HG03095 (cell line): Measurements from ENCODE around the gene PRUNE1.
A peak's percentile ranks its signal among the peaks of the same experiment; 100 is the strongest.

ENCODE experiments used
- ATAC-seq: cut with Tn5 transposase; IDR thresholded peaks from one replicate; pipeline ENCODE4 v1.9.1; 2021; ENCODE audit warnings: moderate library complexity; ENCODE audit not compliant: unreplicated experiment

Gene PRUNE1

DNA sequence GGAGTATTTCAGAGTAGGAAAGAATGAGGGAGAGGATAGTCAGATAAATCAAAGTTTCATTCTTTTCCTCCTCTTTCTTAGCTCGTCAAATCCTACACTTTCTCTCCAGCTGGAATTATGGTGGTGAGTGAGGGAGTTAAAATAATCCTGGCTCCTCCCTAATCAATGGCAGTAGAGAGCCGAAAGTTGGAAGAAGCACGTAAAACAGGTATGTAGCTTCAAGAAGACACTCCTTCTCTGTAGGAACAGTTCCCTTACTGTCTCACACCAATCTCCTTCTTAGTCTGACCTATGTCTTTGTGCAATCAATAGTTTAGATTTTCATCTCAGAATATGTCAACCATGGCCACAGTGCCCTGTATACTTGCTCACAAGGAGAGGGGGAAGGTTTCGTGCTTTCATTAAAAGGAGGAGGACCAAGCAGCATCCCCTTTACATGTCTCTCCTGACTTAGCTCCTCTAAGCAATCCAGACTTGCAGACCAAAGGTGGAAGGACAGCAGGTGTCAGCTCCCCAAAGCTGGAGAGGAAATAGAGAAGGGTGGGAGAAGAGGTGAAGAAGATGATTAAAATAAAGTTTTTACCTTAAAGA is 2.4 kb upstream of the PRUNE1 start:
- no peak for ATAC-seq

DNA sequence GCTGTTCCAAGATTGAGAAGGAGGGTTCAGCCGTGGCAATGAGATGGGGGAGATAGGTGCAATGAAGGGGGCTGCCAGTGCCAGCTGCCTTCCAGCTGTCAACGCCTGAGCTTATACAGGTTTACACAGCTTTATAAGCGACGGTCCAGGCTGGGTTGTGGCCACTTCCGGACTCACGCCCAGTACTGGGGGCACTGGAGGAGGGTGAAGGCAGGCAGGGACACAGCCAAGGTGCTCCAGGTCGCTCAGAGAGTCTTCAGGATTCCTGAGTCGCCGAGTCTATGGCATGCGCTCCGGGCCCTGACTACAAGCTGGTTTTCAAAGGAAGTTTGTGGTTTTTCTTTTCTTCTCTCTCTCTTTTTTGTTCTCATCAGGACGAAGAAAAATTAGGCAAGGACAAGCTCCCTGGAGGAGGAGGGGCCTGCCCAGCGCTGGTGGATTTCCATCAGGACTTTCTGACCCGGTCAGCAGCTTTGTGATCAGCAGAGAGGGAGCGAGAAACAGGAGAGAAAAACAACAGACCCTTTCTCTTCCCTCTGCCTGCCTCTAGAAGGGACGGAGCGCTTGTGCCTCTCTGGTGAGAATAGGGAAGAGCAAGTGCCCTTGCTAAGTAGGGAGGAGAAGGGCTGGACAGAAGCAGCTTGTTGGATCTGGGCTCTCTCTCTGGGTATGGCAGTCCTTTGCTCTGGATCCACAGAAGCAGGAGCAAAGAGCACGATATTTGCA is 1.8 kb upstream of the PRUNE1 start, which contains the start of gene MINDY1:
Gene MINDY1, minus strand, starts transcription at position 576 of the 726 bp plus-strand sequence. CDS start 4,285 bp downstream, outside the sequence.
- ATAC-seq: no peak

DNA sequence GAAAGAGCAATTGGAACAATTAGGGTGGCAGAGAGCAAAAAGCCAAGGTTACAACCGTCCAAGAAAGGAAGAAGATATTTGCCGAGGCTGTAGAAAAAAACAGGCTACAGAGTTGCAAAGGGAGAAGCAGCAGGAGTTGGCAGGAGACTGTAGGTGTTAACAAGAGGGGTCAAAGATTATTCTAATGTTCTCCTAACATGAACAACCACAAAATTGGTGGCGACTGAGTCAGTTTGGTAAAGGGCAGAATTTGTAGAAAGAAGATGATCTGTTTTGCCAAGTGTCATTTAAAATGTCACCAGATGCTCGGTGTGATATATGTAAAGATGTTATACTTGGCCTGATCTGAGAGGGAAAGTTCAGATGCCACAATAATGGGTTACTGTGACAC is 401 bp upstream of the PRUNE1 start:
- ATAC-seq: no peak

DNA sequence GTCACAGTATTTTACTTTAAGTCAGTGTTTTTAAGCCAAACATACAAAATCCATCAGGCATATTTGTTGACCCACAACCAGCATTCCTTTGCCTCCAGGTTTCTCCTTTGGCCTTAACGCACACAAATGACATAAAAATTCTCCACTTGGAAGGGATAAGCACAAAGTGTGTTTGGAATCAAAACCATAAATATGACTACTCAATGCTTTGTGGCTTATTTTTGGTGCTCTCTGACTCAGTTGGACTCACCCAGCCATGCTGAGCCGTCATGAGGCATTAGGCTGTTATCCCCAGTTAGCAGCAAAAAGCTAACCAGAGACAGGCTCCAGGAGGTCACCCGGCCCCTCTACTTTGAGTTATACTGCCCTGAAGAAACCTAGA is 948 bp downstream of the PRUNE1 start:
- no peak for ATAC-seq

DNA sequence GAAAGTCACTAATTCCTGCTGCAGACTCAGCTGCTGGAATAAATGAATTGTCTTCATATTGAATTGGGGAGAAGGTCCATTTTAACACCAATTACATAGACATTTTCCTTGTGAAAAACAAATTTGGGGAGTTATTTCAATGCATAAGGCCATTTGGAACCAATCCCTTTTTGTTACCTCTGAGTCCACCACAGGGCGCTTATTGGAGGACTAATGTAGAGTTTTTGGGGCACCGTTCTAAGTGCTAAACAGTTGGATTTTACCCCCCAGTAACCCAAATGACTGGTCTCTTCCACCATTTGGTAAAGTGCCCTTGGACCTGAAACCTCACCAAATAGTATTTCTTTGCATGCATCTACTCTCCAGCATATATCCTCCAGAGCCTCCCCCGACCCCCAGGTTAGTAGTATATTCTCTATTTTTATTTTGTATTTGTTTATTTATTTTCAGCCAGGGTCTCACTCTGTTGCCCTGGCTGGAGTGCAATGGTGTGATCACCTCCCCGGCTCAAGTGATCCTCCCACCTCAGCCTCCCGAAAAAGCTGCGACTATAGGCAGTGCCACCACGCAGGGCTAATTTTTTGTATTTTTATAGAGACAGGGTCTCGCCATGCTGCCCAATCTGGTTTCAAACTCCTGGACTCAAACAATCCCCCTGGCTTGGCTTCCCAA is 1.6 kb downstream of the PRUNE1 start:
- no peak for ATAC-seq

DNA sequence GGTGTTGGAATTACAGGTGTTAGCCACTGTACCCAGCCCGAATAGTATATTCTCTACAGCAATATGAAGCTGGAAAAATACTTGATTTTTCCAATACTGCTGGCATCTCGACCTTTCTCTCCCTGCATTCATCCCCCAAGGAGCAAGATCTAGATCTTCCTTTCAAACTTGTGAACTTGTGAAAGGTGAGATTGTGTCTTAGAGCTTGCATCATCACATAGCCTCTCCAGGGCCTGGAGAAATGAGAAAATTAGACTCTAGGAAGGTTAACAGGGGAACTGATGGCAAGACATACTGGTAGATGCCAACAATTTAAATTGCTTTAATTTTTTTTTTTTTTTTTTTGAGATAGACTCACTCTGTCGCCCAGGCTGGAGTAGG is 2.1 kb downstream of the PRUNE1 start:
- ATAC-seq: no peak

DNA sequence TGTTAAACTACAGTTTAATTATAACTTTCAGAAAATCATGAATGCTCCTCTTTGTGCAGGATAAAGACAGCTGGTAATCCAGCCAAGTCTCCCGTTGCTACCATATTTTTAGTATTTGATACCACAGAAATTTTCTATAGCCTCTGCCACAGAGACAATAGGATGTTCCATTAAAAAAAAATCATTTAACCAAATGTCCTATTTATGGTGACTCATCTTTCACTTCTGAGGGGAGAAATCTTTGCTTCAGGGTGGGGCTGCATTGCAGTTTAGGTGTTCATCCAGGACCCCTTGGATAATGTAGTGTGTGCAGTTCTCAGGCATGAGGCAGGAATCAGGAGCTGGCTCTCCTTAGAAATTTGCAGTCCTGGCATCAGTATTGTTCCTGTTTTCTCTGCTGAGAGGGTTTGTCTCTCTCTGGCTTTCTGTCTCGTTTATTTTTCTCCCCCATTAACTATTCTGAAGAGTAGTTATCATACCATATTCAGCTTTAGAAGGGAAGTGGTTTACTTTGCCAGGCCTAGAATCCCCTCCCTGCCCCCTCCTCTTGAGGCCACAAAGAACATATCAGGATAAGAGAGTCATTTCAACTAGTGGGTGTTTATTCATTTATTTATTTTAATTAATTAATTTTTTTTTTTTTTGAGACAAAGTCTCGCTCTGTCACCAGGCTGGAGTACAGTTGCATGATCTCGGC is 3.1 kb downstream of the PRUNE1 start:
- ATAC-seq: no peak

DNA sequence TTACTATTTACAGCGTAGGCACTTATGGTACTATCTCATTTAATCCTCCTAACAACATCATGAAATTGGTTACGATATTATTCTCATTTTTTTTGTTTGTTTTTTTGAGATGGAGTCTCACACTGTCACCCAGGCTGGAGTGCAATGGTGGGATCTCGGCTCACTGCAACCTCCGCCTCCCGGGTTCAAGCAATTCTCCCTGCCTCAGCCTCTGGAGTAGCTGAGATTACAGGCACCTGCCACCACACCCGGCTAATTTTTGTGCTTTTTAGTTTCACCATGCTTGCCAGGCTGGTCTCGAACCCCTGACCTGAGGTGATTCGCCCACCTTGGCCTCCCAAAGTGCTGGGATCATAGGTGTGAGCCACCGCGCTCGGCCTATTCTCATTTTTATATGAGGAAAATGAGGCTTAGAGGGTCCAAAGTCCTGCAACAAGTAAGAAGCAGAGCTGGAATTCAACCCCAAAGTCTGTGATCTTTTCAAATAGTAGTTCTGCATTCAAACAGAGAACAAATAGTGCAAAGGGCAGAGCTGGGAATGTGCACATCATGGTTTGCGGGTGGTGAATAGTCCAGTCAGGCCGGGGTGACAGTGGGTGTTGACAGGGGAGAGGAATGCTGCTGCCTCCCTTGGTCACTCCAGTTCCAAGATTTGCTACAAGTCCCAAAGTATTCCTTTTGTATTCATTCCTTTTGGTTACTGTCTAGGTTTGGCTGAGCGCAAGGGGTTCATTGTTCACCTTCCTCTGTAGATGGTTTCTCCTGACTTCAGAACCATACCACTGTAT is 4.6 kb downstream of the PRUNE1 start:
- no peak for ATAC-seq

DNA sequence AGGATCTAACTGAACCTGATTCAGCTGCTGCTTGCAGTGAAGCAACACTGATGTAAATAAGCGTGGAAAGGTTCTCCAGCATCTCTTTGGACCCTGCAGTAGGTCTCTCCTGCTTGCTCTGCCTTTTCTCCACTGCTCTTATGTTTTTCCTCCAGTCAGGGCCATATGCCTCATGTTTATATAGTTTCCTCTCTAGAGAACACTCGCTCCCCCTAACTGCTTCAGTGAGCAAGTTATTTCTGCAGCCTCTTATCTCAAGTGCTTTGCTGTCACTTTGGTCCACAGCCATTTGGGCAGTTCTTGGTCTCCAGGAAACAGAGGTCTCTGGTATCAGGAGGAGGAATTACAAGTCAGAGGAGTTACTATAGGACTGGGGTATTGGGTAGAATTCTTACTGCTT is 5.3 kb downstream of the PRUNE1 start:
- no peak for ATAC-seq

DNA sequence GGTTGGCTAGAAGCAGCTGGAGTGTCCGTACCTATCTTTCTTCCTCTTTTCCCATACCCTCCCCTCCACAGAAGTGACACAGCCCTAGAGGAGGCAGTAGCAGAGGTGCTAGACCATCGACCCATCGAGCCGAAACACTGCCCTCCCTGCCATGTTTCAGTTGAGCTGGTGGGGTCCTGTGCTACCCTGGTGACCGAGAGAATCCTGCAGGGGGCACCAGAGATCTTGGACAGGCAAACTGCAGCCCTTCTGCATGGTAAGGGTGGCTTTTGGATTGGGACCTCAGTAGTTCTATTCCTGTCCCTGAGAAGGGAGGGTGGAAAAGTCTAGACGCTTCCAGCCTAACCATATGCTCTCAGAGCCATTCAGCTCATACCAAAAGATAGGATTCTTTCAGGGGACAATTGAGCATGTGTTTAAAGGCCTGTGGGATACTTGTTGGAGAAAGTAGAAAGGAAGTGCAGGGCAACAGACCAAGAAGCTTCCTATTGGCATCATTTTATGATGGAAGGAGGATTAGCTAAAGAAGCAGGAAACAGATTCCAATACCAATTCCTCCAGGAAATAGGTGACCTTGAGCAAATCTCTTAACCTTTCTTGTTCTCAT is 16.4 kb downstream of the PRUNE1 start:
- ATAC-seq: no peak

DNA sequence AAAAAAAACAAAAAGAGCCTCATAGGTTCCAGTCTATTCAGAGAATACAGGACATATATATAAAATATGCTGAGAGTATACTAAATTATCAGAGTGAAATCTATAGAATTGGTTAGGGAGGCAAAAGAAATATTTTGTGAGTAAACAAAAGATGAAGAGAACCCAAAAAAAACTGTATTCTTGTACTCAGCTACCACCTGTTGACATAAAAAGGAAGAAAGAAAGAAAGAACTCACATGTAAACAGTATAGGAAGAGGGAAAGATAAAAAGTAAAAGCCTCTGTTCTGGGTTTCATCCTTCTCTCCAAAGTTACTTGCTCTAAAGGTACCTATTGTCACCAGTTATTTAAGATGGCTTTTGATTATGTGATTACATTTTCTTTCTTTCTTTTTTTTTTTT is 18.2 kb downstream of the PRUNE1 start:
- no peak for ATAC-seq

DNA sequence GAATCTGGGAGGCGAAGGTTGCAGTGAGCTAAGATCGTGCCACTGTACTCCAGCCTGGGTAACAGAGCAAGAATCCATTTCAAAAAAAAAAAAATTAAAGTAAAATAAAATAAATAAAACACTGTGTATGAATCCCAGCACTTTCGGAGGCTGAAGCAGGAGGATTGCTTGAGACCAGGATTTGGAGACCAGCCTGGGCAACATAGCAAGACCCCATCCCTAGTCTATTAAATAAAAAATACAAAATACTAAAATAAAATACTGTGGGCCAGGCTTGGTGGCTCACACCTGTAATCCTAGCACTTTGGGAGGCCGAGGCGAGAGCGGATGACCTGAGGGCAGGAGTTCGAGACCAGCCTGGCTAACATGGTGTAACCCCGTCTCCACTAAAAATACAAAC is 23.9 kb downstream of the PRUNE1 start:
- no peak for ATAC-seq

DNA sequence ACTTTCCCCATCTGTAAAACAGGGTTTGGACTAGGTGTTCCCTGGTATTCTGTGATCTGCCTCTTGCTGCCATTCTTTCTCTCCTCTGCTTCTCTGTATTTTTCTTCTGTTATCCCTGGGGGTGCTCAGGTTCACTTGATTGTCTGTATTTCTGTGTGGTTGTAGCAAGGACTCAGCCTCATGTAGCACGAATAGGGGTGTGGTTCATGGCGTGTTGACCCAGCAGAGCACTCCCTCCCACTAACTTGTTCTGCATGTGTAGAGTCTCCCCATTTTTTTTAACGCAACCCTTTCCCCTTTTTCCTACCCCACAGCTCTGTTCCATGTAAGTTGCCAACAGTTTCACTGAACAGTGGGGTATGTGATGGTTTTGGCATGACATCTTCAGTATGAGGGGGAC is 26.9 kb downstream of the PRUNE1 start:
- no peak for ATAC-seq

DNA sequence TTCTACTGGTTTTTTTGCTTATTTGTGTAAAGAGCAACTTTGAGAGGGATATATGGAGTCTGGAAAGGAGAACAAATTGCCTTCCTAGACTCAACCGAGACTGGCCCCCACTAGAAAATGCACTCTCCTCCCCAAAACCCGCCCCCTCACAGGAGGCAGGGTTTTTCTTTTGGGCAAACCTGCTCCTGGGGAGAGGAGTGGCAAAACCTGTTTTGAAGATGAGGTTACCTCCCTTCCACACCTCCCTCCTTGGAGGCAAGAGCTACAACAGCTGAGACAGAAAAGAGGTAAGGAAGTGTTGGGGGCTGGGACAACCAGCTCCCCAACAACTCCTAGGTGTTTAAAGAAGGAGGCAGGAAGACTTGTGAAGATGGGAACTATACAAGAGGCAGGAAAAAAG is 28.1 kb downstream of the PRUNE1 start, which contains the start of gene BNIPL:
Gene BNIPL, plus strand, starts transcription at position 231 of the 400 bp plus-strand sequence. Its CDS starts 140 bp downstream, at position 371.
- ATAC-seq: no peak

DNA sequence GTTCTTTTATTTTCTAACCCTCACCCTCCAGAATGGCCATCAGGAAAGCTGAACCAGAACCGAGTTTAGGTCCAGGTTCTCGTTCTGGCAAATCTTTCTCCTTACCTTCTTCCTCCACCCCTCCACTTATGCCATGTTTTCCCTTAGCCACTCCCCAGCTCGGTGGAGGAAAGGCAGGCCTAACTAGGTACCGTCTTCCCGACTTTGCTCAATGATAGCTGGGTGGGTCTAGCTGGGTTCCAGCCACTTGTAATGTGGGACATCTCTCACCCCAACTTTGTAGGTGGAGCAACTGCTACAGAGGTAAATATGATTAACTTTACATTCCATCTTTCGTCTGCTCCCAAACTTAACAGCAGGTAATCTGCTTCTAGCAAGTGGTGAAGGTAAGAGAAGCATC is 28.8 kb downstream of the PRUNE1 start:
- ATAC-seq: no peak

DNA sequence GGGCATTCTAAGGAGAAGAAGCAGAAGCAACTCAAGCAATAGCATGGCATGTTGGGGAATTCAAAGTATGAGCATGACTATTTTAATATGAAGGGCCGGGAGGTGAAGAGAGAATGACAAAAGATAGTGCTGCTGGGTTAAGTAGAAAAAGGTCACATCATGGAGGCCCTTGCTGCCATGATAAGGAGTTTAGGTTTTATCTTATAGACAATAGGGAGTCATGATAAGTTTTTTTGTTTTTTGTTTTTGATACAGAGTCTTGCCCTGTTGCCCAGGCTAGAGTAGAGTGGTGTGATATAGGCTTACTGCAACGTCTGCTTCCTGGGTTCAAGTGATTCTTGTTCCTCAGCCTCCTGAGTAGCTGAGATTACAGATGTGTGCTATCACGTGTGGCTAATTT is 31.3 kb downstream of the PRUNE1 start:
- ATAC-seq: no peak

DNA sequence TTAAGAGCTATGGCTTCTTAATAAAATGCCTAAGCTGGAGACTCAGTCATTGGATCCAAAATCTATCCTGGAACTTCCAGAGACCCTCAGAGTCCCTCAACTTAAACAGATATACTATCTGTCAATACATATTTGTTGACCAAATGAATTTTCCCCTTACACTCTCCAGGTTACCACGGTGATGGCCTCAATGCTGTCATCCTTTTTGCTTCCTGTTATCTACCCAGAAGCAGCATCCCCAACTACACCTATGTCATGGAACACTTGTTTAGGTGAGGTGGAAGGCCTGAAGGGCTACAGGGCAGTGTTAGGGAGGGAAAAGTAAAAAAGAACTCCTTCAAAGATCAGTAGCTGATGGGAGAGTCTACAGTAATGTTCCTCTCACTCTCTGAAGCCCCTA is 34.9 kb downstream of the PRUNE1 start:
- ATAC-seq: no peak

DNA sequence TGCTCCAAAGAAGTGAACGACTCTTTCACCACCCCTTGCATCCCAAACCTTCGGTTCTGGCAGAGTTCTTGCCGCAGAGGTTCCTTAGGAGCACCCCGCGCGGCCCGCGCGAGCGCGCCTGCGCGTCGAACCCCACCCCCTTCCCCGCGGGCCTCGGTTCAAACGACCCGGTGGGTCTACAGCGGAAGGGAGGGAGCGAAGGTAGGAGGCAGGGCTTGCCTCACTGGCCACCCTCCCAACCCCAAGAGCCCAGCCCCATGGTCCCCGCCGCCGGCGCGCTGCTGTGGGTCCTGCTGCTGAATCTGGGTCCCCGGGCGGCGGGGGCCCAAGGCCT is 39.3 kb downstream of the PRUNE1 start, which contains the start of gene C1orf56:
Gene C1orf56, plus strand, starts transcription at position 161 of the 334 bp plus-strand sequence. Its CDS starts 97 bp downstream, at position 258.
- peak; percentile 54 for ATAC-seq

DNA sequence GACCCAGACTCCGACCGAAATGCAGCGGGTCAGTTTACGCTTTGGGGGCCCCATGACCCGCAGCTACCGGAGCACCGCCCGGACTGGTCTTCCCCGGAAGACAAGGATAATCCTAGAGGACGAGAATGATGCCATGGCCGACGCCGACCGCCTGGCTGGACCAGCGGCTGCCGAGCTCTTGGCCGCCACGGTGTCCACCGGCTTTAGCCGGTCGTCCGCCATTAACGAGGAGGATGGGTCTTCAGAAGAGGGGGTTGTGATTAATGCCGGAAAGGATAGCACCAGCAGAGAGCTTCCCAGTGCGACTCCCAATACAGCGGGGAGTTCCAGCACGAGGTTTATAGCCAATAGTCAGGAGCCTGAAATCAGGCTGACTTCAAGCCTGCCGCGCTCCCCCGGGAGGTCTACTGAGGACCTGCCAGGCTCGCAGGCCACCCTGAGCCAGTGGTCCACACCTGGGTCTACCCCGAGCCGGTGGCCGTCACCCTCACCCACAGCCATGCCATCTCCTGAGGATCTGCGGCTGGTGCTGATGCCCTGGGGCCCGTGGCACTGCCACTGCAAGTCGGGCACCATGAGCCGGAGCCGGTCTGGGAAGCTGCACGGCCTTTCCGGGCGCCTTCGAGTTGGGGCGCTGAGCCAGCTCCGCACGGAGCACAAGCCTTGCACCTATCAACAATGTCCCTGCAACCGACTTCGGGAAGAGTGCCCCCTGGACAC is 39.8 kb downstream of the PRUNE1 start:
- ATAC-seq: peak; percentile 59

DNA sequence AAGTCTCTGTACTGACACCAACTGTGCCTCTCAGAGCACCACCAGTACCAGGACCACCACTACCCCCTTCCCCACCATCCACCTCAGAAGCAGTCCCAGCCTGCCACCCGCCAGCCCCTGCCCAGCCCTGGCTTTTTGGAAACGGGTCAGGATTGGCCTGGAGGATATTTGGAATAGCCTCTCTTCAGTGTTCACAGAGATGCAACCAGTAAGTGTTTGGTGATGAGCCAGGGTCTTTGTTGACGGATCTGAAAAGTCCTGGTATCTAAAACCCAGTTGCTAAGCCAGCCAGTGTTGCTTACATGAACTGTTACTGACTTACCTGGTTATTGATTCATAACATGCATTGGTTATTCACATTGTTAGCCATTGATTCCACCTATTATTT is 40.4 kb downstream of the PRUNE1 start:
- ATAC-seq: no peak
